CD4-positive, alpha-beta memory T cell (primary cell): Measurements from ENCODE around the gene SERINC5. TPM values are rescaled to one million over a fixed set of nuclear protein-coding genes. Genes with fewer than 3 reads are reported as not detected.
A peak's percentile ranks its signal among the peaks of the same experiment; 100 is the strongest.

Experiments used
- CTCF ChIA-PET: fragments of 350-600 bp; sonication (Branson Sonifier 250); formaldehyde crosslinking; loops from one replicate; lab custom pipeline; 2021; ENCODE audit warnings: inconsistent platforms; ENCODE audit not compliant: partially characterized antibody; lab: Charles Lee
- POLR2A ChIA-PET: fragments of 350-600 bp; sonication (Branson Sonifier 250); formaldehyde crosslinking; loops from one replicate; lab custom pipeline; 2021; ENCODE audit not compliant: partially characterized antibody; lab: Charles Lee
- DNase-seq, 5 donors: peaks; one replicate each; pipeline versions ENCODE4 v3.0.0 to v3.0.0-alpha.2; 2020 to 2022; ENCODE audit warnings: mixed read lengths in 1 of 5
- H3K27ac ChIP-seq: one replicate; pipeline ENCODE4 v1.7.0; 2013; ENCODE audit warnings: low read depth, low read length
- H3K27me3 ChIP-seq: 2 replicates; pipeline ENCODE4 v1.7.0; 2013; ENCODE audit warnings: mild to moderate bottlenecking, low read length, moderate library complexity; ENCODE audit not compliant: insufficient read depth
- H3K36me3 ChIP-seq: 2 replicates; pipeline ENCODE4 v1.7.0; 2013; ENCODE audit warnings: mild to moderate bottlenecking, low read length, moderate library complexity; ENCODE audit not compliant: insufficient read depth
- H3K4me1 ChIP-seq: 2 replicates; pipeline ENCODE4 v1.7.0; 2013; ENCODE audit warnings: mild to moderate bottlenecking, low read length, moderate library complexity; ENCODE audit not compliant: insufficient read depth
- H3K4me3 ChIP-seq, 2 donors: one replicate each; pipeline ENCODE4 v1.7.0; 2013; ENCODE audit warnings: low read length in 2 of 2, mild to moderate bottlenecking in 1 of 2
- H3K9me3 ChIP-seq, 2 donors: one replicate each; pipeline ENCODE4 v1.7.0; 2013; ENCODE audit warnings: low read length in 2 of 2, control low read depth in 1 of 2; ENCODE audit not compliant: control insufficient read depth in 1 of 2
- H3K27ac Mint-ChIP-seq, 7 donors: one replicate each; pipeline ENCODE4 v1.8.0; 2020 to 2021; ENCODE audit warnings: mixed read lengths in 7 of 7, mild to moderate bottlenecking in 6 of 7, inconsistent platforms in 3 of 7, moderate library complexity in 3 of 7
- H3K27me3 Mint-ChIP-seq, 2 donors: one replicate each; pipeline ENCODE4 v1.8.0; 2020 to 2021; ENCODE audit warnings: mixed read lengths in 2 of 2
- H3K36me3 Mint-ChIP-seq, 2 donors: one replicate each; pipeline ENCODE4 v1.8.0; 2020 to 2021; ENCODE audit warnings: mixed read lengths in 2 of 2, inconsistent platforms in 1 of 2, mild to moderate bottlenecking in 1 of 2
- H3K4me1 Mint-ChIP-seq, 4 donors: one replicate each; pipeline ENCODE4 v1.8.0; 2020 to 2021; ENCODE audit warnings: mixed read lengths in 4 of 4, mild to moderate bottlenecking in 1 of 4
- H3K4me3 Mint-ChIP-seq, 8 donors: one replicate each; pipeline ENCODE4 v1.8.0; 2020 to 2021; ENCODE audit warnings: mixed read lengths in 8 of 8, mild to moderate bottlenecking in 7 of 8, moderate library complexity in 6 of 8, inconsistent platforms in 3 of 8
- H3K9me3 Mint-ChIP-seq, 8 donors: one replicate each; pipeline ENCODE4 v1.8.0; 2020 to 2021; ENCODE audit warnings: mixed read lengths in 8 of 8, mild to moderate bottlenecking in 5 of 8, inconsistent platforms in 3 of 8, moderate library complexity in 1 of 8
- intact Hi-C: fragments of 100-400 bp; cut with micrococcal nuclease; formaldehyde crosslinking; loops from one replicate; pipeline ENCODE4 v1.15.1; 2023
- polyA plus RNA-seq, 2 donors: library from polyadenylated mRNA; unstranded; fragments of 300-500 nt; fragmentation: Illumina TruSeq; gene quantifications; one replicate each; pipeline ENCODE4 v1.2.3, GENCODE V29; 2021
- total RNA-seq, 2 experiments: library from RNA; stranded (reverse); gene quantifications; one replicate each; pipeline ENCODE4 v1.2.3, GENCODE V29; 2021

SERINC5 gene
- total and polyA plus RNA-seq, 4 experiments from 2014 or later, result 20.7 to 165 (median 94.0) TPM

- Mint-ChIP-seq H3K4me3 (no peak overlapping the region), H3K36me3 (peaks cover 51% of the 10 kb centered on the region in 2 donors), H3K27ac (peak overlapping the region in 3 of 7 donors; percentile 8 to 70 (median 63)), H3K27me3 (no peaks in the 10 kb centered on the region), H3K9me3 (no peaks in the 10 kb centered on the region), H3K4me1 (no peaks in the 10 kb centered on the region)
- no peak overlapping the region for H3K4me3 ChIP-seq
- no peaks in the 10 kb centered on the region for H3K27me3 ChIP-seq
- H3K27ac ChIP-seq, result no peak overlapping the region
- H3K9me3 ChIP-seq, result no peaks in the 10 kb centered on the region
- intact Hi-C loops, result no loop called here
- ChIA-PET POLR2A (no interaction called here), CTCF (no interaction called here)
- H3K36me3 ChIP-seq, result no peaks in the 10 kb centered on the region
- H3K4me1 ChIP-seq, result no peaks in the 10 kb centered on the region
- DNase-seq, result no peak
Observed at GRCh38 chr5:80068775-80069174, 187.1 kb downstream of the SERINC5 start.

GRCh38 chr5:80068246-80068636 is 187.6 kb downstream of the SERINC5 start:
- POLR2A ChIA-PET, result no interaction called here
- CTCF ChIA-PET, result no interaction called here

GRCh38 chr5:80067531-80068245 is 188.2 kb downstream of the SERINC5 start:
- peaks cover 0 to 1% (median 0%) of the 10 kb centered on the region in 8 donors for H3K9me3 Mint-ChIP-seq
- H3K27me3 Mint-ChIP-seq, result no peaks in the 10 kb centered on the region
- Histone ChIP-seq H3K9me3 (no peaks in the 10 kb centered on the region), H3K27me3 (no peaks in the 10 kb centered on the region), H3K4me1 (no peaks in the 10 kb centered on the region), H3K36me3 (no peaks in the 10 kb centered on the region), H3K27ac (no peak overlapping the region), H3K4me3 (no peak overlapping the region)
- H3K27ac Mint-ChIP-seq, result no peak overlapping the region
- peaks cover 52 to 54% of the 10 kb centered on the region in 2 donors for H3K36me3 Mint-ChIP-seq
- ChIA-PET CTCF (no interaction called here), POLR2A (no interaction called here)
- intact Hi-C loops, result no loop called here
- no peak for DNase-seq
- no peak overlapping the region for H3K4me3 Mint-ChIP-seq
- H3K4me1 Mint-ChIP-seq, result no peaks in the 10 kb centered on the region

More at GRCh38 chr5:80068246-80068636, 187.6 kb downstream of the SERINC5 start:
- H3K27me3 Mint-ChIP-seq, result no peaks in the 10 kb centered on the region
- Histone ChIP-seq H3K4me1 (no peaks in the 10 kb centered on the region), H3K4me3 (no peak overlapping the region), H3K36me3 (no peaks in the 10 kb centered on the region), H3K9me3 (no peaks in the 10 kb centered on the region), H3K27me3 (no peaks in the 10 kb centered on the region), H3K27ac (no peak overlapping the region)
- peak overlapping the region in 1 of 7 donors; percentile 8 for H3K27ac Mint-ChIP-seq
- H3K36me3 Mint-ChIP-seq, result peaks cover 53 to 54% of the 10 kb centered on the region in 2 donors
- DNase-seq, result no peak
- no peaks in the 10 kb centered on the region for H3K4me1 Mint-ChIP-seq
- H3K9me3 Mint-ChIP-seq, result peaks cover 0 to 1% (median 0%) of the 10 kb centered on the region in 8 donors
- H3K4me3 Mint-ChIP-seq, result no peak overlapping the region
- intact Hi-C loops, result no loop called here

GRCh38 chr5:80067016-80067415 is 188.8 kb downstream of the SERINC5 start:
- no peak for DNase-seq
- H3K27ac ChIP-seq, result no peak overlapping the region
- Mint-ChIP-seq H3K4me3 (no peak overlapping the region), H3K27ac (no peak overlapping the region), H3K4me1 (no peaks in the 10 kb centered on the region), H3K27me3 (no peaks in the 10 kb centered on the region), H3K9me3 (peaks cover 0 to 1% (median 0%) of the 10 kb centered on the region in 8 donors), H3K36me3 (peaks cover 47 to 53% of the 10 kb centered on the region in 2 donors)
- H3K4me3 ChIP-seq, result no peak overlapping the region
- no peaks in the 10 kb centered on the region for H3K4me1 ChIP-seq
- ChIA-PET CTCF (no interaction called here), POLR2A (no interaction called here)
- no peaks in the 10 kb centered on the region for H3K27me3 ChIP-seq
- H3K9me3 ChIP-seq, result no peaks in the 10 kb centered on the region
- intact Hi-C loops, result no loop called here
- H3K36me3 ChIP-seq, result no peaks in the 10 kb centered on the region

- Histone ChIP-seq H3K27ac (no peak overlapping the region), H3K36me3 (no peaks in the 10 kb centered on the region), H3K27me3 (no peaks in the 10 kb centered on the region), H3K4me3 (no peak overlapping the region), H3K9me3 (no peaks in the 10 kb centered on the region), H3K4me1 (no peaks in the 10 kb centered on the region)
- Mint-ChIP-seq H3K27ac (no peak overlapping the region), H3K4me3 (no peak overlapping the region), H3K9me3 (peaks cover 0 to 1% (median 0%) of the 10 kb centered on the region in 8 donors), H3K36me3 (peaks cover 33 to 37% of the 10 kb centered on the region in 2 donors), H3K4me1 (peaks cover 0 to 8% (median 1%) of the 10 kb centered on the region in 4 donors), H3K27me3 (no peaks in the 10 kb centered on the region)
- CTCF ChIA-PET, result no interaction called here
- POLR2A ChIA-PET, result no interaction called here
- intact Hi-C loops, result no loop called here
- DNase-seq, result no peak
Observed at GRCh38 chr5:80064124-80064523, 191.7 kb downstream of the SERINC5 start.

Other genes starting within 250 kb of the SERINC5 start
- under 1 TPM; 0.29 to 0.47 TPM for gene THBS4, start 220.7 kb downstream of the SERINC5 start, total RNA-seq
- gene THBS4, start 220.7 kb downstream of the SERINC5 start, polyA plus RNA-seq, result under 1 TPM in 1 of 2 donors, not detected in 1; 0.56 TPM
- not detected for gene SPZ1, start 64.0 kb upstream of the SERINC5 start, total RNA-seq
- not detected for gene SPZ1, start 64.0 kb upstream of the SERINC5 start, polyA plus RNA-seq
- 10 to 100 TPM; 23.2 to 25.3 TPM for gene ZFYVE16, start 152.0 kb upstream of the SERINC5 start, total RNA-seq
- gene ZFYVE16, start 152.0 kb upstream of the SERINC5 start, polyA plus RNA-seq, result 1 to 10 TPM; 2.5 to 6.5 TPM
- gene FAM151B, start 232.1 kb upstream of the SERINC5 start, total RNA-seq, result under 1 TPM; 0.39 to 0.47 TPM
- under 1 TPM in 1 of 2 donors, not detected in 1; 0.16 TPM for gene FAM151B, start 232.1 kb upstream of the SERINC5 start, polyA plus RNA-seq